Activated gamma-delta T cell (primary cell): ENCODE data around the gene GFRA3.
"Not testable (repeated sequence)": the region's sequence is repeated elsewhere in the genome, so short reads cannot be mapped to it uniquely, and the experiment has no call there.

ENCODE experiments used
- DNase-seq: peaks from one replicate; lab custom pipeline; 2025; lab: John Stamatoyannopoulos, UW
- total RNA-seq, 2 donors: gene quantifications; one replicate each; lab custom pipeline; 2026; lab: John Stamatoyannopoulos, UW

The GFRA3 gene, protein sequence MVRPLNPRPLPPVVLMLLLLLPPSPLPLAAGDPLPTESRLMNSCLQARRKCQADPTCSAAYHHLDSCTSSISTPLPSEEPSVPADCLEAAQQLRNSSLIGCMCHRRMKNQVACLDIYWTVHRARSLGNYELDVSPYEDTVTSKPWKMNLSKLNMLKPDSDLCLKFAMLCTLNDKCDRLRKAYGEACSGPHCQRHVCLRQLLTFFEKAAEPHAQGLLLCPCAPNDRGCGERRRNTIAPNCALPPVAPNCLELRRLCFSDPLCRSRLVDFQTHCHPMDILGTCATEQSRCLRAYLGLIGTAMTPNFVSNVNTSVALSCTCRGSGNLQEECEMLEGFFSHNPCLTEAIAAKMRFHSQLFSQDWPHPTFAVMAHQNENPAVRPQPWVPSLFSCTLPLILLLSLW
- 0 reads per million in 2 donors for total RNA-seq

DNA sequence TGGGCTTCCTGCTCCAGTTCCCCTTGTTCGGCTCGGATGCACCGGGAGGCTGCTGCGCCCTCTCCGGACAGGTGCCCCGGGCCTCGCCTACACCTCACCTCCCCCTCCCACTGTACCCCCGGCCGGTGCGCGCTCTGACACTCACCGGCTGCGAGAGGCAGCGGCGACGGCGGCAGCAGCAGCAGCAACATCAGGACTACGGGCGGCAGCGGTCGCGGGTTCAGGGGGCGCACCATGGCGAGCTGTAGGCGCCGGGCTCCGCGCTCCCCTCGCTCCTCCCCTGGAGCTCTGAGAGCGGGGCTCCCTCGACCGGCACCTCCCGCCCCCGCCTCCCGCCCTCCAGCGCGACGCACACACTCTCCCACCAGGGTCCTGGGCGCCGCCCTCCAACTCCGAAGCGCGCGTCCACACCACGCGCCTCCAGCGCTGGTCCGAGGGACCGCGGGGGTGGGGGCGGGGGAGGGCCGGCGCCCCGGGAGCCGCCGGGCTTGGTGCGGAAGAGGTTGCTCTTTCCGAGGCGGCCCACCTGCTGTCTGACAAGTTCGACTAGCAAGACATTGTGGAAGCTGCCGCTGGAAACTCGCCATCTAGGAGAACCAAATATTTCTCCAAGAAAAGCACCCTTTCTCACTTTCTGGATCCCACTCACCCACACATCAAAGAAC is at the start of gene GFRA3:
GFRA3 (minus strand) TSS at position 433 of the 665 bp plus-strand sequence; CDS start at position 236, 197 bp downstream.
- DNase-seq: no peak

DNA sequence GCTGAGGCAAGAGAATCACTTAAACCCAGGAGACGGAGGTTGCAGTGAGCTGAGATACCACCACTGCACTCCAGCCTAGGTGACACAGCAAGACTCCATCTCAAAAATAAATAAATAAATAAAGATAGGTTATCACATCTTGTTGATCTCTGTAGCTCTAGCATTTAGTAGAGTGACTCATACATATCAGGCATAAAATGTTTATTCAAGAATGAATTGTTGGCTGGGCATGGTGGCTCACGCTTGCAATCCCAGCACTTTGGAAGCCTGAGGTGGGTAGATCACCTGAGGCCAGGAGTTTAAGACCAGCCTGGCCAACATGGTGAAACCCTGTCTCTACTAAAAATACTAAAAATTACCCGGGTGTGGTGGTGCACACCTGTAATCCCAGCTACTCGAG is 43.8 kb upstream of the GFRA3 start:
- not testable (repeated sequence) for DNase-seq

DNA sequence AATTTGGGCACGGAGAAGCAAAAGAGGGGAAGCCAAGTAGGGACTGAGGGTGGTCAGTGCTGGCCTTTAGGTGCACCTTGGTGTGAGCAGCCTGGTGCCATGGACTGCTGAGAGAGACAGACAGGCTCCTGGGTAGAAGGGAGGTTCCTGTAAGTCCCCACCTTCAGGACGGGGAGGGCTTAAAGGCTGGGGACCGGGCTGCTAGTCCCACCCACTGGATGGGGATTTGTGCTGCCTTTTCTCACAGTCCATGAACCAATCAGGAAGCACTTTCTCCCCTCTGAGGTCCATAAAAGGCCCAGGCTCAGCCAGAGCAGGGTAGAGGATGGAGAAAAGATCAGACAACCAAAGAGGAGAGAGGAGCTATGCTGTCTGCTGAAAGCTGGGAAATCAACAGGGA is 41.9 kb upstream of the GFRA3 start:
- DNase-seq: no peak

DNA sequence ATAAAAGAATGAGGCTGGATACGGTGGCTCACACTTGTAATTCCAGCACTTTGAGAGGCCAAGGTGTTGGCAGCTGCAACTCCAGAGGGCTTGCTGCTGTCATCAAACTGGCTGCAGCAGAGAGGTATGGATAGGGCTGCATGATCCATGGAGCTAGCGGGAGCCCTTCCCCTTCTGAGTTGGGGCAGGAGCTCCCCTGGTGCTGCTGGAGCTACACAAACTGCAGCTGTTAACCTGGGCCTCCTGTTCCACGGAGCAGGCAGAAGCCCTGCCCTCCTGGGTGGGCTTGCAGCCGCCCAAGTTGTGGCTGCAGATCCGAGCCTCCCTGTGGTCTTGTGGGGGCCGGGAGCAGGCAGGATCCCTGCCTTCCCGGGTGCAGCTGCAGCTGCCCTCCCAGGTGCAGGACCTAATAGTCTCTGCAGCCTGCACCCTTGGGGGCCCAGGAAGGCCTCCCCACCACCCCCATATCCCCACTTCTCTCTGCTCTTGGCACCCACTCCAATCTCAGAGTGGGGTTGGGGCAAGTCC is 41.4 kb upstream of the GFRA3 start:
- DNase-seq: no peak

DNA sequence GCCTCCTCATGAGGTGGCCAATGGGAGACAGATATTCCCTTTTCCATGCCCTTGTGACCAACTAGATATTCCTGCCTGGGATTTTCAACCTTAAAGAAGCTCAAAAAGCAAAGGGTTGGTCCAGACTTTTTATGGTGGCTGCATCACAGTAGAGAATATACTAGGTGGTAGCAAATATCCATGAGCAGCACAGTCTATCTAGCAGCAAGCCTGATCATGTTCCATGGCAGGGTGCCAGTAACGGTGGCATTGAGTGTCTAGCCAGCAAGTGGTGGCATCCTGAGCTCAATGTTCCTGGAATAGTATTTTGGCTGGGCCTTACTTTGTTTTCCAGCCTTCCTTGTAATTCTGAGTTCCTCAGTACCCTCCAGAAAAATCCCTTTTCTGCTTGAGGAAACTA is 31.4 kb upstream of the GFRA3 start:
- DNase-seq: no peak

DNA sequence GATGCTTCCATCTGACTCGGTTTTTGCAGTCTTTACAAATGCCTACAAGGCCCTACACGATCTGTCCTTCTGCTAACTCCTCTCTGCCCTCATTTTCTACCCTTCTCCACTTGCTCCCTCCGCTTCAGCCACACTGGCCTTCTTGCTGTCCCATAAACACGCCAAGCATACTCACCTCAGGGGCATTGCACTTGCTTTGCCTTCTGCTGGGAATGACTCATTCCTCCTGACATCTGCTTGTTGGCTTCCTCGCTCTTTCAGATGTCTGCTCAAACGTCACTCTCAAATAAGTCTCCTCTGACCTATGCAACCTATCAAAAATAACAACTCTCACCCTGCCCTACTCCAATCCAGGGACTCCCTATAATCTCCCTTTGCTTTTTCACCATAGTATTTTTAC is 29.0 kb upstream of the GFRA3 start:
- no peak for DNase-seq

DNA sequence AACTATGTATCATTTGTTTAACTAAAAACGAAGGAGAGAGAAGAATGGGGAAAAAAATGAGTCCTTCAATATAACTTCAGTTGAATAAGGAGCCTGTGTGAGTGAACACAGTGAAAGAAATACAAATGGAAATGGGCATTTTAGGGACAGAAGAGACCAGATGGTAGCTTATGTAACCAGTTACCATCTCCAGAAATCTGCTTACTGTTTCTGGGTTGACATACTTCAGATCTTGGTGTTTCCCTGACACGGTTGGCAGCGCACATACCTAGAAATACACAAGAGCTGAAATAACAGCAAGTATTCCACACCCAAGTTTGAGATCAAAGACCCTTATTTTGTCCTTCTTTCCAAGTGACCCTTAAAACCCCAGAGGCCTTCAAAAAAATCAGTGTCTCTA is 14.9 kb upstream of the GFRA3 start:
- DNase-seq: no peak

DNA sequence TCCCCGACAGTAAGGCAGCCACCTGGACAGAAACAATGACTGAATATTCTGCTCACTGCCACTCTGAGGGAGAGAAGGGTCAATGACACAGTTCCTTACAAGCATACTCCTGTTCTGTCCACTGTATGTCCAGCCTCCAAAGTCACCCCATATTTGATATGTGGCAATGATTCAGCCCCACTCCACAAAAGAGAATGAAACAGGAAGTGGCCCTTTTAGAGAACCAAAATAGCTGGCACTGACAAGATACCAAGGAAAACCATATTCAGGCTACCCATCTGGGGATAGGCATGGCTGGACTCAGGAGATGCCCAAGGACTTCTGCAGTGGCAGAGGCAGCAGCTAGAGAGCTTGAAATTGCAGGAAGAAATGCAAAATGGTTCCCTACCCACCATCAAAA is 12.8 kb upstream of the GFRA3 start:
- no peak for DNase-seq

DNA sequence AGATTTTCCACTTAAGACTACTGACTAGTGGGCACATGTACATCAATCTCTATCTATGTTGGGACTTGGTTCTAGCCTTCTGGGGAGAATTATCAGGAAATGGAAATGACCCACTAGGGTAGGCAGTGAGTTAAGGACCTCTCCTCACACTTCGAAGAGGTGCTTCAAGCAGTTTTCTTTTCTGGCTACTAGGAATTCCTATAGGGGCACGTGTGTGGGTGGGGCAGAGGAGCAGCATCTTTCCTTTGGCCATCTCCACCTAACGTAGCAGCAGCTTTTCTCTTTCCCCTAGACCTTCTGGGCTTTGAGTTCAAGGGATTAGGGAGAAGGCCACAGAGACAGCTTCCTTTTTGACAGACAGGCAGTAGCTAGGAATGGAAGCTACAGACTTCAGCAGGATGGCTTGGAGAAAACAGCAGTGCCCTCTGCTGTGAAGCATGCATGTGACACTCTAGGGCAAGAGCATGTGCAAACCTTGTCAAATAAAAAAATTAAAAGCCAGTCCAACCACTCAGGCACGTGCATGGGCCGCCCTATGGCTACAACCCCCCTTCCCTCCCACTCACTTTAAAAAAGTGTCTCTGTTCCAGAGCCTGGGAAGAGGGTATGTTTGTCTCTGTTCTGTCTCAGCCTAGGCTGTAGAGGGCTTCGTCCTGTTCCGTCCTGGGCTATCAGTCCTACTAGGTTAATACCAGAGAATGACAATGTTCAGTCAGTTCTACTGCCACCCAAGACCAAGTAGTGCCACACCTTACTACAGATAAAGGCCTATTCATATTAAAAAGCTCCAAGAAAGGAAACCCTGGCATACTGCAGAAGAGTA is 8.7 kb upstream of the GFRA3 start:
- no peak for DNase-seq

DNA sequence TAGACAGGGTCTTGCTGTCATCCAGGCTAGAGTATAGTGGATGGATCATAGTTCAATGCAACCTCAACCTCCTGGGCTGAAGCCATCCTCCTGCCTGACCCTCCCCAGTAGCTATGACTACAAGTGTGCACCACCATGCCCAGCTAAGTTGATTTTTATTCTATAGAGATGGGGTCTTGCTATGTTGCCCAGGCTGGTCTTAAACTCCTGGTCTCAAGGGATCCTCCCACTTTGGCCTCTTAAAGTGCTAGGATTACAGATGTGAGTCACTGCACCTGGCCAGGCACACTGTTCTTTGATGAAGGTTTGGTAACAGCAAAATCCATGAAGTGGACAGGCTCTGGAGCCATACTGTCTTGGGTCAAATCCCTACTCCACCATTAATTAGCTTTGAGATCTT is 6.5 kb upstream of the GFRA3 start:
- DNase-seq: no peak

DNA sequence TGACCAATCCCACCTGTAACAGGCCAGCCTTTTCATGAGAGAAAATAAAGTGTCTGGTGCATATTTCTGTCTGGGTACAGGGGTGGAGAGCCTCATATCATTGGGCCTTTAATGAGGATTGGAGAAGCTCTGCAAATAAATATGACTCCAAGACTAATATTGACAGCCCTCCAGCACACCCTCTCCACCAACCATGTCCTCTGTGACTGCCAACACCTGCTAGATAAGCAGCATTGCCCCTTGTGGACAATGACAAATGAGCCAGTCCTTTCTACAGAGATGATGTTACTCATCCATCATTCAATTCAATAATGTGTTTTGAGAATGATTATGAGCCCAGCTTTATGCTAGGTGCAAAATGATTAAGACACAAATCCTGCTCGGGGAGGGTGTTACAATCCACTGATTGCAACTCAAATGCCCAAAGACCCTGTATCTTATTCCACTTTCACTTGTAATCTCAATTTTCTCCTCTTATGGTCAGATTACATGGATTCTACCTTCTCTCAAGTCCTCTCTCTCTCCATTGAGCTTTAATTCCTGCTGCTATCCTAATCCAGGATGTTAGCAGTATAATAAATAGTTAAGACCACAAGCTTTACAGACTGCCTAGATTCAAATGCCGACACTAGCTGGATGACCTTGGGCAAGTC is 2.1 kb upstream of the GFRA3 start:
- DNase-seq: no peak

DNA sequence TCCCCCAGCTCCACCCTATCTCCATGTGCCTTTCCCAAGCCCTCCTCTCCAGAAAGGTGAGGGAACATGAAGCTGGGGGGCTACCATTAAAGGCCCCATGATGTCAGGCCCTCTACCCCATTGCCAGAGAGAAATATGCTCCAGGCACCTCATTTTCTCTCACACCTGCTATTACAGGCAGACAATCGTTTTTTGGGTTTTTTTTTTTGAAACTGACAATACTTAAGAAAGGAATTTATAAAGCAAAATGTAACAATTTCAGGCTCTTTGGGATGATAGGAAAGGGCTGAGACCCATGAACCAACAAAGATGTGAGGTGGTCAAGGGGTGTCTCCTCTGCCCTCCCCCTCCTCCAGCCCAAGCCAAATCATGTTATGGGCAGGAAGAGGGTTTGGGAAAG is 1.5 kb upstream of the GFRA3 start:
- no peak for DNase-seq

DNA sequence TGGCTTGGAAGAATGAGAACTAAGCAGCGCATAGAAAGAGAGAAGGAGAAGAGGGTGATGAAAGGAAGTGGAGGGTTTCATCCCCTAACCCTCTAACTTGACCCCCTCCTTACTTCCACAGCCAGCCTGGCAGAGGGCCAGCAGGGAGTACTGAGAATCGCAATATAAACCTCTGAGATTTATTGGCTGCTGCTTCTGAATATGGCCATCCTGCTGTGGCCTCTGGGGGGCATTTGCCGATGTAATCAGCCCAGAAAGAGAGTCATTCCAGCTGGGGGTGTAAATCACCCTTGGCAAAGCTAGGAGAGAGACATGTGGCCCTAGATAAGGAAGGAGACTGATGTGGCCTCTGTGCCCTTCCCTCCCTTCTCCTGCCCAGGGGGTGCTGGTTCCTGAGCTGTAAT is 960 bp upstream of the GFRA3 start:
- DNase-seq: no peak

DNA sequence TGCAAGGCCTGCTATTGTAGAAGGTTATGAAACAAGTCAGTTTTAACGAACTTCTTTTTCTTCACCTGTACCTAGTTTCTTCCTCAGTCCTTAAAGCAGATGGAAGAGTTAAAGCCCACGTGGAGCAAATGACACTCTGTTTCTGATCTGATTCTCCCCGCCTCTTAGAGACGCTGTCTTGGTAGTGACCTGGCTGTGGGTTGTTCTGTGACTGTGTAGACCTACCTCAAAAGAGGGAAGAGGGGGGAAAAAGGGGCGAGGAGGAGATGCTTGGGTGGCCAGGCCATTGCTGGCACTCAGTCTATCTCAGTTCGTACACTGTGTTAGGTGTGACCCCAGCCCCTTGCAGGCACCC is 610 bp downstream of the GFRA3 start:
- no peak for DNase-seq

DNA sequence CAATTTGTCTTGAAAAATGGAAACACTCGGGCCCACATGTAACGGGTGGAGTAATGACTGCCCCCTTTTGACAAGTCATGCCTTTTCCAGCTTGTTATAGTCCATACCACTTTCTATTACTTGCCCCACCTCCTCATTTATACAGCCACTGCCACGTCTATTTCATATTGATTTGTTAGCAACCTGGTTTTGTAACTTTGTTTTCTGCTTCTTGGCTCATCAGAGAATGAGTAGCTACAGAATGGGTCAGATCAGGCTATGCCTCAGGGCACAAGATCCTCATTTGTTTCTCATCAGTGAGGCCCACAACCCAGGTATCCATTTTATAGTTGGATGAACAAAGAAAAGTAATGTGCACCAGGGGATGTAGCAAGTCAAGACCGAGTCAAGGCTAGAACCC is 1.7 kb downstream of the GFRA3 start:
- no peak for DNase-seq

DNA sequence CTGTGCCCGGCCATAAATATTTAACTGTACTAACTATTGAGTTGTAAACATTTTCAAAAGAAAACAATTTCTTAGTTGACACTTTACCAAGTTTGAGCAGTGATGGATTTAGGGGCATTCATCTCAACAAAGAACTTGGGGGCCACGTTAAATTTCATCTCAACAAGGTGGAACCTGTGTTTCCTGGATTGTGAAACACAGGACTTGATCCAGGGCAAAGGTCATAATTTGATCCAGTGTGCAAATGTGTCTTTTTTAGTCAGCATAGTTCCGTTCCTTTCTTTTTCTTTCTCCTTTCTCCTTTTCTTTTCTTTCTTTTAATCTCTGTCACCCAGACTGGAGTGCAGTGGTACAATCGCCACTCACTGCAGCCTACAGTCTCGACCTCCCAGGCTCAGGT is 3.1 kb downstream of the GFRA3 start:
- no peak for DNase-seq

DNA sequence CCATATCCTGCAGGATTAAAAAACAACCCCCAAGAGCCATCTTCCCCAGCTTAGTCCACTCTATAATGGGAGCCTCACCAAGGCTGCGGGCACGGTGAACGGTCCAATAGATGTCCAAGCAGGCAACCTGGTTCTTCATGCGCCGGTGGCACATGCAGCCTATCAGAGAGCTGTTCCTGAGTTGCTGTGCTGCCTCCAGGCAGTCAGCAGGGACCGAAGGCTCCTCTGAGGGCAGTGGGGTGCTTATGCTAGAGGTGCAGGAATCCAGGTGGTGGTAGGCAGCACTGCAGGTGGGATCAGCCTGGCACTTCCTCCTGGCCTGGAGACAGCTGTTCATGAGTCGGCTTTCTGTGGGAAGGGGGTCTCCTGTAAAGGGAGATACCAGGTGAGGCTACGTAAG is 10.2 kb downstream of the GFRA3 start:
- no peak for DNase-seq

DNA sequence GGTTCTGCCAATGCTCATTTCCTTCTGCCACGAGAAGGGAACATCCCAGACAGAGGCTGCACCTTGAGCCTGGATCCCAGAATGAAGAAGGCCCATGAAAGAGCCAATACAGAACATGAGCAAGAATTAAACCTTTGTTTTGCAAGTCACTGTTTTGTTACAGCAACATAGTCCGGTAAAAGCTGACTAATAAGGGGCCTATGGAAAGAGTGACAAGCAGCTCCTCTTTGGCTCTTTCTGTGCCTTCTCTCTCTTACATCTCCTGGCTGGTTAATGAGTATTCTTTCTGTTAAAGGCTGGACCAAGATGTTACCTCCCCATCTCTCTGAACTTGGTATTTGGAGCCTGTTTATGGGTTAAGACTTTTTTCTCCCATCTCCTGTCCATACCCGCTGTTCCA is 10.8 kb downstream of the GFRA3 start:
- DNase-seq: no peak

DNA sequence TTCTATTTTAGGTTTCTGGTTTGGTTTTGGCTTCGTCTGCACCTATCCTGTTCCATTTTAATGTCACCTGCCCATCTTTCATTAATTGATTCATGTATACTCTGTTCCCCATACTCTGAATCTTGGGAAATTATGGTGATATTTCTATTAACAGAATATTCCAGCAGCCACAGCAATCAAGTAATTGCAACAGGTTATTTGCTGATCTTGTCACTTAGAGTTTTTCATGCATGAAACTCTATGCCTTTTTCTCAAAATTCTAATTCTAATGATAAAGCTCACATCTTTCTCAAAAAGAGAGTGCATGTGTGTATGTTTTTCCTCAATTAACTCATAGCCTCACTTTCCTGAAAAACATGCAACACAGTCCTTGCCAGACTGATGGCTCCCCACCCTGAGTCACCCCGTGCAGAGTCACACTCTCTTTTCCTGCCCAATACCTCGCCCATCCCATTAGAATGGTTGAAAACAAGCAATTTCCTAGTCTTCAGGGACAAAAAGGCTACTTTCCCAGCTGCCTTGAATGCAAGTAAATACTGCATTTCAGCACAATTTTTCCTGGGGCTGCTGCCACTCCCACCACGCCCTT is 15.6 kb downstream of the GFRA3 start:
- no peak for DNase-seq

DNA sequence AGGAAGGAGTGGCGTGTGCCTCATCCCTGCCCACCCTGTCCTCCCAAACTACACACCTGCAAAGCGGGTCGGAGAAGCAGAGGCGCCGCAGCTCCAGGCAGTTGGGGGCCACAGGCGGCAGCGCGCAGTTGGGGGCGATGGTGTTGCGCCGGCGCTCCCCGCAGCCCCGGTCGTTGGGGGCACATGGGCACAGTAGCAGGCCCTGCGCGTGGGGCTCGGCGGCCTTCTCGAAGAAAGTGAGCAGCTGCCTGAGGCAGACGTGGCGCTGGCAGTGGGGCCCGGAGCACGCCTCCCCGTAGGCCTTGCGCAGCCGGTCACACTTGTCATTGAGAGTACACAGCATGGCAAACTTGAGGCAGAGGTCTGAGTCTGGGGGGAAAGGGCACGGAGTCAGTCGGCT is 16.8 kb downstream of the GFRA3 start:
- no peak for DNase-seq

DNA sequence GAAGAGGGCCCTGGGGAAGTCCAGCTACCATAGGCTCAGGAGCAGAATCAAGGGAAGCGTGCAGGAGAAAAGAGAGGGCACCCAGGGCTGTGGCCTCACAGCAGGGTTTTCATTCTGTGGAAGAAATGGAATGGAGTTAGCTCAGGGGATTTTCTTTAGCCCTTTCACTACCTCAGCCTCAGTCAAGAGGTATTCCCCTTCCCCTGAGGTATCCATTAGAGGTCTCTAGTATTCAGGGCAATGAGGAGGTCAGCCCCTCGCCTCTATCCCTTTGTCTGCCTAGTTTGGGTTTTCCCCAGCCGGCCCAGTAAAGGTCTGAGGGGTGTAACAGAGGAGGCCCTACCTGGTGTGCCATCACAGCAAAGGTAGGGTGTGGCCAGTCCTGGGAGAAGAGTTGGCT is 21.5 kb downstream of the GFRA3 start:
- DNase-seq: no peak

DNA sequence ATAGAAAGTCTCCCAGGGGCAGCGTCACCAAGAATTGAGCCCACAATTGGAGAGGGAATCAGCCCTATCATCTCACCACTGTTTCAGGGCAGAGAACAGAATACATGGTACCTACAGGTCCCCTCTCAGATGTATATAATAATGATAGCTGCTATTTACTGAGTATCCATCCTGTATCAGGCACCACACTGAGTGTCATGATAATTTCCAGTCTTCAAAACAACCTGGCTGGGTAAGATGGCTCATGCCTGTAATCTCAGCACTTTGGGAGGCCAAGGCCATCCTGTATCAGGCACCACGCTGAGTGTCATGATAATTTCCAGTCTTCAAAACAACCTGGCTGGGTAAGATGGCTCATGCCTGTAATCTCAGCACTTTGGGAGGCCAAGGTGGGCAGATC is 26.6 kb downstream of the GFRA3 start:
- not testable (repeated sequence) for DNase-seq
